ENCODE data around the gene ANXA6. TPM values are rescaled to one million over a fixed set of nuclear protein-coding genes. Genes with fewer than 3 reads are reported as not detected.

Gene ANXA6
- polyA plus RNA-seq, 3 donors, result 60.6 to 124 (median 93.5) TPM

GRCh38 chr5:151106509-151106908 is 51.1 kb downstream of the ANXA6 start:
- Histone ChIP-seq H3K4me3 (replicated peaks in 1 of 3; ENCODE audit: low read depth in 2 of 3, low read length in 3 of 3) (no peak overlapping the region), H3K27me3 (ENCODE audit: control insufficient read depth in 2 of 2, insufficient read depth in 2 of 2, low read length in 2 of 2) (no peaks in the 10 kb centered on the region), H3K4me1 (ENCODE audit: control insufficient read depth in 1 of 2, insufficient read depth in 2 of 2, low read length in 2 of 2) (no peaks in the 10 kb centered on the region), H2AFZ (ENCODE audit: insufficient read depth, low read depth, low read length, poor library complexity, severe bottlenecking) (no peak overlapping the region), H3K36me3 (replicated peaks in 1 of 2; ENCODE audit: control insufficient read depth in 1 of 2, insufficient read depth in 2 of 2, low read length in 2 of 2) (peaks cover 87 to 100% of the 10 kb centered on the region in 2 donors), H3K9ac (ENCODE audit: insufficient read depth, low read length, poor library complexity, severe bottlenecking) (no peak overlapping the region), H3K27ac (ENCODE audit: low read depth in 1 of 2, low read length in 2 of 2) (peak overlapping the region in 1 of 2 donors; percentile 14), H3K9me3 (replicated peaks in 1 of 2; ENCODE audit: control insufficient read depth in 1 of 2, insufficient read depth in 1 of 2, low read length in 2 of 2) (no peaks in the 10 kb centered on the region), H4K20me1 (ENCODE audit: insufficient read depth, low read length) (peaks cover 10% of the 10 kb centered on the region), H3K79me2 (ENCODE audit: insufficient read depth, low read length) (peaks cover 6% of the 10 kb centered on the region), H3K4me2 (replicated peaks; ENCODE audit: extremely low read depth, low read length, poor library complexity, severe bottlenecking) (no peak overlapping the region)
- WGBS (ENCODE audit: insufficient coverage), result no CpG with 5 or more reads among the region's 2 CpGs
- peaks cover 3% of the 10 kb centered on the region for H3K4me1 Mint-ChIP-seq
- H3K27me3 Mint-ChIP-seq (ENCODE audit: low read depth in 3 of 3), result no peaks in the 10 kb centered on the region
- no peaks in the 10 kb centered on the region for H3K9me3 Mint-ChIP-seq
- DNase-seq, result no peak
- H3K4me3 Mint-ChIP-seq, result no peak overlapping the region
- intact Hi-C loops (cut with micrococcal nuclease), result no loop called here
- no peak for TF ChIP-seq CTCF (IDR thresholded peaks at IDR 0.05)
- H3K36me3 Mint-ChIP-seq, result peaks cover 88 to 93% of the 10 kb centered on the region in 2 donors
- peak overlapping the region in 4 of 7 donors; percentile 35 to 84 (median 52) for H3K27ac Mint-ChIP-seq

- peak overlapping the region in 1 of 2 donors; percentile 14 for H3K27ac ChIP-seq (ENCODE audit: low read depth in 1 of 2, low read length in 2 of 2)
- no peak overlapping the region for H3K4me3 Mint-ChIP-seq
- peaks cover 10% of the 10 kb centered on the region for H4K20me1 ChIP-seq (ENCODE audit: insufficient read depth, low read length)
- H3K36me3 Mint-ChIP-seq, result peaks cover 86 to 94% of the 10 kb centered on the region in 2 donors
- H3K36me3 ChIP-seq (replicated peaks in 1 of 2; ENCODE audit: control insufficient read depth in 1 of 2, insufficient read depth in 2 of 2, low read length in 2 of 2), result peaks cover 86 to 100% of the 10 kb centered on the region in 2 donors
- intact Hi-C loops (cut with micrococcal nuclease), result no loop called here
- peak overlapping the region in 1 of 7 donors; percentile 66 for H3K27ac Mint-ChIP-seq
- 95% methylated on average over 3 of the region's 5 CpGs for WGBS (ENCODE audit: insufficient coverage)
- no peak overlapping the region for H3K4me3 ChIP-seq (replicated peaks in 1 of 3; ENCODE audit: low read depth in 2 of 3, low read length in 3 of 3)
- TF ChIP-seq CTCF (IDR thresholded peaks at IDR 0.05), result no peak
- H3K9ac ChIP-seq (ENCODE audit: insufficient read depth, low read length, poor library complexity, severe bottlenecking), result no peak overlapping the region
- no peaks in the 10 kb centered on the region for H3K27me3 ChIP-seq (ENCODE audit: control insufficient read depth in 2 of 2, insufficient read depth in 2 of 2, low read length in 2 of 2)
- no peak for DNase-seq
- peaks cover 4% of the 10 kb centered on the region for H3K79me2 ChIP-seq (ENCODE audit: insufficient read depth, low read length)
- no peaks in the 10 kb centered on the region for H3K4me1 ChIP-seq (ENCODE audit: control insufficient read depth in 1 of 2, insufficient read depth in 2 of 2, low read length in 2 of 2)
- H3K9me3 Mint-ChIP-seq, result no peaks in the 10 kb centered on the region
- no peaks in the 10 kb centered on the region for H3K9me3 ChIP-seq (replicated peaks in 1 of 2; ENCODE audit: control insufficient read depth in 1 of 2, insufficient read depth in 1 of 2, low read length in 2 of 2)
- no peaks in the 10 kb centered on the region for H3K27me3 Mint-ChIP-seq (ENCODE audit: low read depth in 3 of 3)
- H2AFZ ChIP-seq (ENCODE audit: insufficient read depth, low read depth, low read length, poor library complexity, severe bottlenecking), result no peak overlapping the region
- H3K4me2 ChIP-seq (replicated peaks; ENCODE audit: extremely low read depth, low read length, poor library complexity, severe bottlenecking), result no peak overlapping the region
- peaks cover 4% of the 10 kb centered on the region for H3K4me1 Mint-ChIP-seq
Measured at GRCh38 chr5:151106043-151106442, 51.5 kb downstream of the ANXA6 start.

Data from CD14-positive monocyte (primary cell).